ENCODE measurements around the gene KIF24.
"Not testable (repeated sequence)": the region's sequence is repeated elsewhere in the genome, so short reads cannot be mapped to it uniquely, and the experiment has no call there.

Gene KIF24

GRCh38 chr9:34362614-34363214, 33.6 kb upstream of the KIF24 start:
- no peak for DNase-seq

GRCh38 chr9:34352957-34353356, 23.9 kb upstream of the KIF24 start:
- DNase-seq, result not testable (repeated sequence)

GRCh38 chr9:34352122-34352652, 23.1 kb upstream of the KIF24 start:
- not testable (repeated sequence) for DNase-seq

GRCh38 chr9:34349324-34349723, 20.3 kb upstream of the KIF24 start:
- no peak for DNase-seq

GRCh38 chr9:34347800-34348158, 18.7 kb upstream of the KIF24 start:
- no peak for DNase-seq

- no peak for DNase-seq
Measured at GRCh38 chr9:34346873-34347799, 18.1 kb upstream of the KIF24 start.

- no peak for DNase-seq
Measured at GRCh38 chr9:34343605-34344004, 14.5 kb upstream of the KIF24 start.

GRCh38 chr9:34343090-34343489, 14.0 kb upstream of the KIF24 start:
- no peak for DNase-seq

- DNase-seq, result no peak
Measured at GRCh38 chr9:34341659-34342295, 12.7 kb upstream of the KIF24 start.

GRCh38 chr9:34338665-34339385, 9.8 kb upstream of the KIF24 start:
- DNase-seq, result no peak

GRCh38 chr9:34338079-34338478, 9.0 kb upstream of the KIF24 start:
- DNase-seq, result not testable (repeated sequence)

- no peak for DNase-seq
Measured at GRCh38 chr9:34337403-34337802, 8.3 kb upstream of the KIF24 start.

- no peak for DNase-seq
Measured at GRCh38 chr9:34335376-34335775, 6.3 kb upstream of the KIF24 start.

- DNase-seq, result no peak
Measured at GRCh38 chr9:34334916-34335315, 5.8 kb upstream of the KIF24 start.

- DNase-seq, result no peak
Measured at GRCh38 chr9:34334337-34334824, 5.3 kb upstream of the KIF24 start.

GRCh38 chr9:34333836-34334235, 4.8 kb upstream of the KIF24 start:
- DNase-seq, result no peak

- DNase-seq, result peak; percentile 29
Measured at GRCh38 chr9:34332076-34332964, 3.3 kb upstream of the KIF24 start.

GRCh38 chr9:34331196-34331595, 2.1 kb upstream of the KIF24 start:
- no peak for DNase-seq

GRCh38 chr9:34328500-34328986, 525 bp downstream of the KIF24 start:
- DNase-seq, result no peak

GRCh38 chr9:34326690-34327089, 2.4 kb downstream of the KIF24 start:
- DNase-seq, result no peak

GRCh38 chr9:34322899-34323591, 6.0 kb downstream of the KIF24 start:
- no peak for DNase-seq

Data from activated CD4-positive, alpha-beta T cell treated with anti-CD3 and anti-CD28 coated beads, Interleukin-2, amount 50 U/mL, for 16 hours (primary cell).